Neural cell (in vitro differentiated cells): ENCODE results near the gene TGFBR3. TPM values are rescaled to one million over a fixed set of nuclear protein-coding genes. Genes with fewer than 3 reads are reported as not detected.

Experiments used
- H2AFZ ChIP-seq: fragments of 200-600, 300-800 bp; sonication (generic), shearing (Covaris generic); 2 replicates; pipeline ENCODE4 v1.6.0; 2014; ENCODE audit warnings: low read depth, mild to moderate bottlenecking, antibody characterized with exemption, low read length, moderate library complexity
- H3F3A ChIP-seq: fragments of 200-600 bp; shearing (Covaris generic); 2 replicates; pipeline ENCODE4 v1.6.1; 2016; ENCODE audit warnings: mild to moderate bottlenecking, moderate library complexity, mixed read lengths, antibody characterized with exemption, low read length; ENCODE audit not compliant: insufficient read depth, poor library complexity, severe bottlenecking
- H3K27ac ChIP-seq: fragments of 200-600, 300-800 bp; sonication (generic), shearing (Covaris generic); 2 replicates; pipeline ENCODE4 v1.5.1; 2014; ENCODE audit warnings: mild to moderate bottlenecking, low read length, moderate library complexity
- H3K27me3 ChIP-seq: fragments of 300-800, 200-600 bp; sonication (generic), shearing (Covaris generic); 2 replicates; pipeline ENCODE4 v1.6.0; 2014; ENCODE audit warnings: mild to moderate bottlenecking, low read depth, low read length, moderate library complexity; ENCODE audit not compliant: insufficient read depth
- H3K36me3 ChIP-seq: fragments of 300-800, 200-600 bp; sonication (generic), shearing (Covaris generic); 2 replicates; pipeline ENCODE4 v1.5.1; 2014; ENCODE audit warnings: mild to moderate bottlenecking, antibody characterized with exemption, low read length, moderate library complexity; ENCODE audit not compliant: insufficient read depth
- H3K4me2 ChIP-seq: fragments of 300-800, 200-600 bp; sonication (generic), shearing (Covaris generic); 2 replicates; pipeline ENCODE4 v1.6.0; 2014; ENCODE audit warnings: mild to moderate bottlenecking, low read length
- H3K4me3 ChIP-seq: fragments of 300-800, 200-600 bp; sonication (generic), shearing (Covaris generic); 2 replicates; pipeline ENCODE4 v1.5.1; 2014; ENCODE audit warnings: mild to moderate bottlenecking, low read length, moderate library complexity
- H3K79me2 ChIP-seq: fragments of 200-600 bp; shearing (Covaris generic); replicated peaks from 2 replicates; pipeline ENCODE4 v1.6.0; 2014; ENCODE audit warnings: mild to moderate bottlenecking, low read length, moderate library complexity; ENCODE audit not compliant: insufficient read depth
- H3K9ac ChIP-seq: fragments of 300-800, 200-600 bp; sonication (generic), shearing (Covaris generic); 2 replicates; pipeline ENCODE4 v1.6.1; 2016; ENCODE audit warnings: mild to moderate bottlenecking, low read length, mixed read lengths
- H3K9me2 ChIP-seq: fragments of 200-600 bp; shearing (Covaris generic); 2 replicates; pipeline ENCODE4 v1.6.1; 2016; ENCODE audit warnings: mild to moderate bottlenecking, low read length, mixed read lengths; ENCODE audit not compliant: insufficient read depth
- H3K9me3 ChIP-seq: fragments of 200-600, 300-800 bp; sonication (generic), shearing (Covaris generic); 2 replicates; pipeline ENCODE4 v1.6.1; 2016; ENCODE audit warnings: mild to moderate bottlenecking, mixed run types, low read length, moderate library complexity, mixed read lengths
- H4K20me1 ChIP-seq: fragments of 200-600 bp; shearing (Covaris generic); 2 replicates; pipeline ENCODE4 v1.6.1; 2016; ENCODE audit warnings: mild to moderate bottlenecking, mixed run types; ENCODE audit not compliant: insufficient read depth
- EP300 ChIP-seq: fragments of 450-650 bp; conservative IDR thresholded peaks from 2 replicates; pipeline ENCODE4 v1.6.1; 2014; ENCODE audit warnings: antibody characterized with exemption, mild to moderate bottlenecking, moderate library complexity; ENCODE audit not compliant: poor library complexity, severe bottlenecking
- EZH2 ChIP-seq: fragments of 200-600, 300-800 bp; shearing (Covaris generic), sonication (generic); IDR thresholded peaks from 2 replicates; pipeline ENCODE4 v1.6.1; 2014; ENCODE audit warnings: antibody characterized with exemption, low read length, borderline replicate concordance, mild to moderate bottlenecking; ENCODE audit not compliant: insufficient read depth, poor library complexity, severe bottlenecking
- MXI1 ChIP-seq: fragments of 450-650 bp; conservative IDR thresholded peaks from 2 replicates; pipeline ENCODE4 v1.6.1; 2014; ENCODE audit warnings: antibody characterized with exemption, mild to moderate bottlenecking; ENCODE audit not compliant: poor library complexity, severe bottlenecking
- POLR2AphosphoS5 ChIP-seq: IDR thresholded peaks from 2 replicates; pipeline ENCODE4 v1.6.1; 2012
- RAD21 ChIP-seq: fragments of 450-650 bp; conservative IDR thresholded peaks from 2 replicates; pipeline ENCODE4 v1.6.1; 2014; ENCODE audit warnings: antibody characterized with exemption, mild to moderate bottlenecking, moderate library complexity
- SMC3 ChIP-seq: fragments of 450-650 bp; conservative IDR thresholded peaks from 2 replicates; pipeline ENCODE4 v1.6.1; 2014; ENCODE audit warnings: antibody characterized with exemption, mild to moderate bottlenecking, moderate library complexity; ENCODE audit not compliant: poor library complexity
- TAF1 ChIP-seq: IDR thresholded peaks from 2 replicates; pipeline ENCODE4 v1.6.1; 2012; ENCODE audit warnings: low read depth
- polyA plus RNA-seq: library from polyadenylated mRNA; depleted of rRNA; stranded (reverse); fragments of >200 nt; gene quantifications from 2 replicates; pipeline ENCODE4 v1.2.3, GENCODE V29; 2014
- TF ChIP-seq, protein P1 (sequence below): IDR thresholded peaks from 2 replicates; pipeline ENCODE4 v1.6.1; 2012; ENCODE audit warnings: borderline replicate concordance
- TF ChIP-seq, protein P2 (sequence below): fragments of 450-650 bp; IDR thresholded peaks from 2 replicates; pipeline ENCODE4 v1.5.1; 2014; ENCODE audit warnings: antibody characterized with exemption, mild to moderate bottlenecking, moderate library complexity; ENCODE audit not compliant: poor library complexity, severe bottlenecking

Gene TGFBR3
- polyA plus RNA-seq, 1 donor from 2014 or later, result 0.25 TPM

DNA sequence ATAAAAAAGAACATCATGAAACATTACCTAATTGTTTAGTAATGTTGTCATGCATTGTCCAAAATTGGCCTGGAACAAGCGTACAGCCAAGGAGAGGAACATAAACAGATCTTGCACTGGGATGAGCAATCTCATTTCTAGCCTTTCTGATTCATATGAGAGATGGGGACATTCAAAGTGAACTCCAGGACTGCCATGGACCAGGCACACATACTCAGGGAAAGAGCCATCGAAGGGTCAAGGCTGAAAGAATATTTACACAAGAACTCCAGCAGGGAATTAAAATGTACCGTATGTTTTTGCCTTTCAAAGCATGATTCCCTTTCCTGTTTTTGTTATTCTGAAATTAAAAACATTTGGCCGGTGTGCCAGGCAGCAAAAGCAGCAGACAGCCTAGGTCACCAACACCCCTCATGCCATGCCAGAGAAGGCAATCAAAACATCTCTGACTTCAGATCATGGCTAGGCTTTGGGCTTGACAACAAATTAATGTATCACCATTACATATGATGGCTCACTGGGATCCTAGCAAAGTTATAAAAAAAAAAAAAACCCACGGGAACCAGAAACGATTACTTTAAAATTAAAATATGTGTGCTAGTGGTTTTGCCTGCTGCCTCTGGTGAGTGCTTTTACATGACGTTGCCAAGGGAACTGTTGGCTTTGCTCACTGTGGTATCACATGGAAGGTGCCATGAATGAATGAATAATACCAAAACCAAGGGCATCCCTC lies 159.8 kb downstream of the TGFBR3 start:
- H3K4me3 ChIP-seq, result no peak overlapping the region

DNA sequence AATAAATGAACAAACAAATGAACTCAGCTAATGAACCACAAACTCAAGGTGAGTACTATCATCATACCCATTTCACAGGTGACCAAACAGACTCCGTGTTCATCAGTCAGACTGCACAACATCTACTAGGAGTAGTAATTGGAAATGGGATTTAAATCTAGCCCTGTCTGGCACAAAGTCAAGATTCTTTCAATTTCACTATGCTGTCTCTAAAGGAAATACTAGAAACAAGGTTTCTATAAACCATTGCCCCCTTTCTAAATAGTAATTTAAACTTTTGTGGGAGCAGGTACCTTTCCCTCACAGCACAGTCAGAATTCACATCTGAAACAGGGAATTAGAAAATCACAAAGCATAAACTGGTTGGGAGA lies 160.3 kb downstream of the TGFBR3 start:
- Histone ChIP-seq H3K9ac (no peak overlapping the region), H3K4me3 (no peak overlapping the region), H3K79me2 (no peaks in the 10 kb centered on the region), H3K27me3 (no peaks in the 10 kb centered on the region), H4K20me1 (no peaks in the 10 kb centered on the region), H3K4me2 (no peak overlapping the region), H3K27ac (no peak overlapping the region), H2AFZ (no peak overlapping the region), H3K9me2 (no peaks in the 10 kb centered on the region), H3K36me3 (no peaks in the 10 kb centered on the region), H3K9me3 (no peaks in the 10 kb centered on the region), H3F3A (no peaks in the 10 kb centered on the region)
- TF ChIP-seq, protein P1, sequence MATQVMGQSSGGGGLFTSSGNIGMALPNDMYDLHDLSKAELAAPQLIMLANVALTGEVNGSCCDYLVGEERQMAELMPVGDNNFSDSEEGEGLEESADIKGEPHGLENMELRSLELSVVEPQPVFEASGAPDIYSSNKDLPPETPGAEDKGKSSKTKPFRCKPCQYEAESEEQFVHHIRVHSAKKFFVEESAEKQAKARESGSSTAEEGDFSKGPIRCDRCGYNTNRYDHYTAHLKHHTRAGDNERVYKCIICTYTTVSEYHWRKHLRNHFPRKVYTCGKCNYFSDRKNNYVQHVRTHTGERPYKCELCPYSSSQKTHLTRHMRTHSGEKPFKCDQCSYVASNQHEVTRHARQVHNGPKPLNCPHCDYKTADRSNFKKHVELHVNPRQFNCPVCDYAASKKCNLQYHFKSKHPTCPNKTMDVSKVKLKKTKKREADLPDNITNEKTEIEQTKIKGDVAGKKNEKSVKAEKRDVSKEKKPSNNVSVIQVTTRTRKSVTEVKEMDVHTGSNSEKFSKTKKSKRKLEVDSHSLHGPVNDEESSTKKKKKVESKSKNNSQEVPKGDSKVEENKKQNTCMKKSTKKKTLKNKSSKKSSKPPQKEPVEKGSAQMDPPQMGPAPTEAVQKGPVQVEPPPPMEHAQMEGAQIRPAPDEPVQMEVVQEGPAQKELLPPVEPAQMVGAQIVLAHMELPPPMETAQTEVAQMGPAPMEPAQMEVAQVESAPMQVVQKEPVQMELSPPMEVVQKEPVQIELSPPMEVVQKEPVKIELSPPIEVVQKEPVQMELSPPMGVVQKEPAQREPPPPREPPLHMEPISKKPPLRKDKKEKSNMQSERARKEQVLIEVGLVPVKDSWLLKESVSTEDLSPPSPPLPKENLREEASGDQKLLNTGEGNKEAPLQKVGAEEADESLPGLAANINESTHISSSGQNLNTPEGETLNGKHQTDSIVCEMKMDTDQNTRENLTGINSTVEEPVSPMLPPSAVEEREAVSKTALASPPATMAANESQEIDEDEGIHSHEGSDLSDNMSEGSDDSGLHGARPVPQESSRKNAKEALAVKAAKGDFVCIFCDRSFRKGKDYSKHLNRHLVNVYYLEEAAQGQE, result no peak
- TF ChIP-seq POLR2AphosphoS5, result no peak
- TF ChIP-seq MXI1, result no peak
- no peak for TF ChIP-seq EP300
- no peak for TF ChIP-seq SMC3

More for the DNA sequence above, 159.8 kb downstream of the TGFBR3 start:
- H3K27ac ChIP-seq, result no peak overlapping the region
- H3K36me3 ChIP-seq, result no peaks in the 10 kb centered on the region
- H3K9ac ChIP-seq, result no peak overlapping the region
- H3K9me2 ChIP-seq, result no peaks in the 10 kb centered on the region
- no peaks in the 10 kb centered on the region for H3K9me3 ChIP-seq
- H2AFZ ChIP-seq, result no peak overlapping the region
- H4K20me1 ChIP-seq, result no peaks in the 10 kb centered on the region
- no peaks in the 10 kb centered on the region for H3F3A ChIP-seq
- H3K27me3 ChIP-seq, result no peaks in the 10 kb centered on the region
- no peaks in the 10 kb centered on the region for H3K79me2 ChIP-seq
- H3K4me2 ChIP-seq, result no peak overlapping the region
- TF ChIP-seq, protein P1, result no peak
- TF ChIP-seq RAD21 (no peak), MXI1 (no peak), EP300 (no peak), POLR2AphosphoS5 (no peak), EZH2 (no peak), SMC3 (no peak), TAF1 (no peak)
- TF ChIP-seq, protein P2, sequence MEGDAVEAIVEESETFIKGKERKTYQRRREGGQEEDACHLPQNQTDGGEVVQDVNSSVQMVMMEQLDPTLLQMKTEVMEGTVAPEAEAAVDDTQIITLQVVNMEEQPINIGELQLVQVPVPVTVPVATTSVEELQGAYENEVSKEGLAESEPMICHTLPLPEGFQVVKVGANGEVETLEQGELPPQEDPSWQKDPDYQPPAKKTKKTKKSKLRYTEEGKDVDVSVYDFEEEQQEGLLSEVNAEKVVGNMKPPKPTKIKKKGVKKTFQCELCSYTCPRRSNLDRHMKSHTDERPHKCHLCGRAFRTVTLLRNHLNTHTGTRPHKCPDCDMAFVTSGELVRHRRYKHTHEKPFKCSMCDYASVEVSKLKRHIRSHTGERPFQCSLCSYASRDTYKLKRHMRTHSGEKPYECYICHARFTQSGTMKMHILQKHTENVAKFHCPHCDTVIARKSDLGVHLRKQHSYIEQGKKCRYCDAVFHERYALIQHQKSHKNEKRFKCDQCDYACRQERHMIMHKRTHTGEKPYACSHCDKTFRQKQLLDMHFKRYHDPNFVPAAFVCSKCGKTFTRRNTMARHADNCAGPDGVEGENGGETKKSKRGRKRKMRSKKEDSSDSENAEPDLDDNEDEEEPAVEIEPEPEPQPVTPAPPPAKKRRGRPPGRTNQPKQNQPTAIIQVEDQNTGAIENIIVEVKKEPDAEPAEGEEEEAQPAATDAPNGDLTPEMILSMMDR, result no peak
